Smooth muscle cell (in vitro differentiated cells): ENCODE measurements around the gene SPTAN1. TPM values are rescaled to one million over a fixed set of nuclear protein-coding genes. Genes with fewer than 3 reads are reported as not detected.

Source experiments
- DNase-seq: peaks from one replicate; lab custom pipeline; 2025; ENCODE audit not compliant: unreplicated experiment; lab: John Stamatoyannopoulos, UW
- H2AFZ ChIP-seq: fragments of 200-600 bp; sonication (generic); 2 replicates; pipeline ENCODE4 v1.6.0; 2016; ENCODE audit warnings: antibody characterized with exemption, low read depth, mild to moderate bottlenecking
- H3F3A ChIP-seq: fragments of 200-600 bp; sonication (generic); 2 replicates; pipeline ENCODE4 v1.6.0; 2017; ENCODE audit warnings: antibody characterized with exemption, low read depth
- H3K27ac ChIP-seq: fragments of 200-600 bp; sonication (generic); 2 replicates; pipeline ENCODE4 v1.5.1; 2016; ENCODE audit warnings: low read depth, mild to moderate bottlenecking
- H3K27me3 ChIP-seq: fragments of 200-600 bp; sonication (generic); 2 replicates; pipeline ENCODE4 v1.6.1; 2016; ENCODE audit warnings: low read depth, mild to moderate bottlenecking
- H3K36me3 ChIP-seq: fragments of 200-600 bp; sonication (generic); 2 replicates; pipeline ENCODE4 v1.5.1; 2016; ENCODE audit warnings: low read depth
- H3K4me1 ChIP-seq: fragments of 200-600 bp; sonication (generic); 2 replicates; pipeline ENCODE4 v1.5.1; 2016; ENCODE audit warnings: low read depth
- H3K4me2 ChIP-seq: fragments of 200-600 bp; sonication (generic); 2 replicates; pipeline ENCODE4 v1.6.0; 2016; ENCODE audit warnings: mild to moderate bottlenecking
- H3K4me3 ChIP-seq: fragments of 200-600 bp; sonication (generic); 2 replicates; pipeline ENCODE4 v1.5.1; 2016; ENCODE audit warnings: mild to moderate bottlenecking
- H3K79me2 ChIP-seq: fragments of 200-600 bp; sonication (generic); 2 replicates; pipeline ENCODE4 v1.6.0; 2016; ENCODE audit warnings: low read depth, mild to moderate bottlenecking
- H3K9ac ChIP-seq: fragments of 200-600 bp; sonication (generic); 2 replicates; pipeline ENCODE4 v1.6.0; 2016; ENCODE audit warnings: low read depth
- H3K9me3 ChIP-seq: fragments of 200-600 bp; sonication (generic); replicated peaks from 2 replicates; pipeline ENCODE4 v1.5.1; 2016; ENCODE audit warnings: low read depth
- H4K20me1 ChIP-seq: fragments of 200-600 bp; sonication (generic); 2 replicates; pipeline ENCODE4 v1.6.0; 2016; ENCODE audit warnings: low read depth
- WGBS: methylation state at CpG from one replicate; pipeline ENCODE4 v1.1.7; 2016; ENCODE audit warnings: low lambda C conversion rate; 5-methylcytosine and 5-hydroxymethylcytosine counted together
- polyA plus RNA-seq: library from polyadenylated mRNA; unstranded; fragments of >200 nt; fragmentation: Nextera tagmentation; extraction: Ambion mirVana; gene quantifications from 2 replicates; pipeline ENCODE4 v1.2.1, GENCODE V29; 2016
- total RNA-seq: library from RNA; depleted of rRNA; stranded (reverse); fragments of >200 nt; gene quantifications from 2 replicates; pipeline ENCODE4 v1.2.3, GENCODE V29; 2014
- TF ChIP-seq, protein P1 (sequence below): fragments of 200-600 bp; sonication (generic); IDR thresholded peaks from 2 replicates; pipeline ENCODE4 v1.5.1; 2017; ENCODE audit warnings: borderline replicate concordance, mild to moderate bottlenecking, antibody characterized with exemption; ENCODE audit not compliant: insufficient read depth, poor library complexity, severe bottlenecking

The SPTAN1 gene
- total and polyA plus RNA-seq, 2 experiments from 2014 or later = 84.9 to 145 TPM

DNA sequence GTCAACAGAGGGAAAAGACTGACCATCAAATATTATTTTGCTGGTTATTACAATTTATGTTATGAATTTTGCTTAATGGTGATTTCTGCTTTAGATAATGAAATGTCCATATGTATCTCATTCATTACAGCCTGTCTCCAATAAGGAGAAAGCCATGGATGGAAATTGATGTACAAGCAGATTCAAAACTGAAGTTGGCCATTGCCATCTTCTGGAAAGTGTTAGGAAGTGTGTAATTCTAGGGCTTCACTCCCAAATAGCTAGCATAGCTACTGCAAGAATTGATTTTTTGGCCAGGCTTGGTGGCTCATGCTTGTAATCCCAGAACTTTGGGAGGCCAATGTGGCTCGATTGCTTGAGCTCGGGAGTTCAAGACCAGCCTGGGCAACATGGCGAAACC, 58.5 kb downstream of the SPTAN1 start:
- TF ChIP-seq, protein P1, sequence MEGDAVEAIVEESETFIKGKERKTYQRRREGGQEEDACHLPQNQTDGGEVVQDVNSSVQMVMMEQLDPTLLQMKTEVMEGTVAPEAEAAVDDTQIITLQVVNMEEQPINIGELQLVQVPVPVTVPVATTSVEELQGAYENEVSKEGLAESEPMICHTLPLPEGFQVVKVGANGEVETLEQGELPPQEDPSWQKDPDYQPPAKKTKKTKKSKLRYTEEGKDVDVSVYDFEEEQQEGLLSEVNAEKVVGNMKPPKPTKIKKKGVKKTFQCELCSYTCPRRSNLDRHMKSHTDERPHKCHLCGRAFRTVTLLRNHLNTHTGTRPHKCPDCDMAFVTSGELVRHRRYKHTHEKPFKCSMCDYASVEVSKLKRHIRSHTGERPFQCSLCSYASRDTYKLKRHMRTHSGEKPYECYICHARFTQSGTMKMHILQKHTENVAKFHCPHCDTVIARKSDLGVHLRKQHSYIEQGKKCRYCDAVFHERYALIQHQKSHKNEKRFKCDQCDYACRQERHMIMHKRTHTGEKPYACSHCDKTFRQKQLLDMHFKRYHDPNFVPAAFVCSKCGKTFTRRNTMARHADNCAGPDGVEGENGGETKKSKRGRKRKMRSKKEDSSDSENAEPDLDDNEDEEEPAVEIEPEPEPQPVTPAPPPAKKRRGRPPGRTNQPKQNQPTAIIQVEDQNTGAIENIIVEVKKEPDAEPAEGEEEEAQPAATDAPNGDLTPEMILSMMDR = no peak
- H3K4me1 ChIP-seq = no peaks in the 10 kb centered on the region
- H2AFZ ChIP-seq = no peak overlapping the region
- no peaks in the 10 kb centered on the region for H4K20me1 ChIP-seq
- H3K9ac ChIP-seq = no peak overlapping the region
- no peaks in the 10 kb centered on the region for H3K9me3 ChIP-seq
- no peak overlapping the region for H3K4me3 ChIP-seq
- 96% methylated on average over 3 of the region's 3 CpGs for WGBS
- DNase-seq = no peak
- no peaks in the 10 kb centered on the region for H3K27me3 ChIP-seq
- H3K4me2 ChIP-seq = no peak overlapping the region
- H3K36me3 ChIP-seq = peaks cover 67% of the 10 kb centered on the region
- H3K79me2 ChIP-seq = no peaks in the 10 kb centered on the region
- H3F3A ChIP-seq = no peaks in the 10 kb centered on the region
- H3K27ac ChIP-seq = no peak overlapping the region

DNA sequence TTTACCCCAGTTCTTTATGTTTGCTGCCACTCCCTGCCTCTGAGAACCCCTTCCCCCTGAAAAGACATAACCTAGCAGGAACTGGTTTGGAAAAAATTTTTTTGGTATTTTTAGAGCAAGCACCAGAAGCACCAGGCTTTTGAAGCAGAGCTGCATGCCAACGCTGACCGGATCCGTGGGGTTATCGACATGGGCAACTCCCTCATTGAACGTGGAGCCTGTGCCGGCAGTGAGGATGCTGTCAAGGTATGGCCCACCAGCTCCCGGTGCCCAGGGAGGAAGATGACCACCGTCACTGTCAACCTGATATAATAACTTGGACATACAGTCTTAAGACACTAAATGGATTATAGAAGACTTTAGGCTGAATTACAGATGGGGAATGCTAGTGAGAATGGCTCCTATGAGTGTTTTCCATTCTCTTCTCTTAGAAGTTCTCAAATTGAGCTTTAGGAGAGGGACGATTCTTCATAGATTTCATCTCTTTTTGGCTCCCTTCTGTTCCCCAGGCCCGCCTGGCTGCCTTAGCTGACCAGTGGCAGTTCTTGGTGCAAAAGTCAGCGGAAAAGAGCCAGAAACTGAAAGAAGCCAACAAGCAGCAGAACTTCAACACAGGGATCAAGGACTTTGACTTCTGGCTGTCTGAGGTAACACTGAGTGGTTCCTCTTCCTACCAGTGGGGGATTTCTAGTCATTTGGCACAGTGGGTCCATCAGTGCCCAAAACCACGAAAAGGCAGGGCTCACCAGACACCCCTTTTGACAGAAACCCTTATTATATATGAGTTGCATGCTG, 59.4 kb downstream of the SPTAN1 start:
- Histone ChIP-seq H2AFZ (no peak overlapping the region), H3F3A (no peaks in the 10 kb centered on the region), H3K4me1 (no peaks in the 10 kb centered on the region), H3K9ac (no peak overlapping the region), H3K9me3 (no peaks in the 10 kb centered on the region), H4K20me1 (no peaks in the 10 kb centered on the region), H3K4me2 (no peak overlapping the region), H3K79me2 (no peaks in the 10 kb centered on the region), H3K27me3 (no peaks in the 10 kb centered on the region), H3K36me3 (peaks cover 66% of the 10 kb centered on the region), H3K4me3 (no peak overlapping the region), H3K27ac (no peak overlapping the region)
- DNase-seq = no peak
- TF ChIP-seq, protein P1 = no peak
- WGBS = 96% methylated on average over 12 of the region's 12 CpGs

DNA sequence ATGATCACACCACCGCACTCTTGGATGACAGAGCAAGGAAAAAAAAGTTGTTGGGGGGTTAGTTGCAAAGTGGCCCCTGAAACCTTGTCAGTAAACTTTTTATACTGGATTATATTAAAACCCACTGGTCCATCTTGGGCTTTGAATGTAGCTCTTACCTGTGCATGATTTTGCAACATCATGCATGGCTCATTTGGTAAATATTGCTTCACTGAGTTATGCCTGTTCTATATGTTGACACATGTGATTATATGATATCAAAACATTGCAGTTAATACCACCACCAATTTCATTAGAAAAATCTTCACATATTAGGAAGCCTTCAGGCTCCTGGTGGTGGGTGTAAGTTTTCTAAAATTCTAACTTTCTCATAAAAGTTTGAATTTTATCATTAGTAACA, 62.3 kb downstream of the SPTAN1 start:
- Histone ChIP-seq H3K36me3 (peaks cover 43% of the 10 kb centered on the region), H3K9ac (no peak overlapping the region), H3K79me2 (no peaks in the 10 kb centered on the region), H4K20me1 (no peaks in the 10 kb centered on the region), H3K9me3 (no peaks in the 10 kb centered on the region), H3K4me2 (no peak overlapping the region), H3F3A (no peaks in the 10 kb centered on the region), H3K4me1 (no peaks in the 10 kb centered on the region), H3K27ac (no peak overlapping the region), H3K4me3 (no peak overlapping the region), H2AFZ (no peak overlapping the region), H3K27me3 (no peaks in the 10 kb centered on the region)
- TF ChIP-seq, protein P1 = no peak
- 100% methylated on average over 1 of the region's 1 CpG for WGBS
- DNase-seq = no peak

DNA sequence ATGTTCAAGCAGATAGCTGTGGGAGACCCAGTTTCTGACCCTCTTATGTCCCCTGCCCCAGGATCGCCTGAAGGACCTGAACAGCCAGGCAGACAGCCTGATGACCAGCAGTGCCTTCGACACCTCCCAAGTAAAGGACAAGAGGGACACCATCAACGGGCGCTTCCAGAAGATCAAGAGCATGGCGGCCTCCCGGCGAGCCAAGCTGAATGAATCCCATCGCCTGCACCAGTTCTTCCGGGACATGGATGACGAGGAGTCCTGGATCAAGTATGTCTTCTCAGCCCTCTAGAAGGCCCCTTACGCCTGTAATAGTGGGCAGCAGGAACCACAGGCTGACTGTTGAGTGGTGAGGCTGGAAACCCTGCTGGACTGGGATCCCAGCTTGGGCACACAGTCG, 63.2 kb downstream of the SPTAN1 start:
- Histone ChIP-seq H3K4me3 (no peak overlapping the region), H3K9ac (no peak overlapping the region), H3K79me2 (no peaks in the 10 kb centered on the region), H4K20me1 (peaks cover under 1% of the 10 kb centered on the region), H2AFZ (no peak overlapping the region), H3K27me3 (no peaks in the 10 kb centered on the region), H3F3A (no peaks in the 10 kb centered on the region), H3K27ac (no peak overlapping the region), H3K36me3 (peaks cover 44% of the 10 kb centered on the region), H3K4me1 (no peaks in the 10 kb centered on the region), H3K9me3 (no peaks in the 10 kb centered on the region), H3K4me2 (no peak overlapping the region)
- 99% methylated on average over 12 of the region's 12 CpGs for WGBS
- TF ChIP-seq, protein P1 = no peak
- DNase-seq = no peak
